Subcutaneous abdominal adipose tissue (tissue), 5 donors: ENCODE data around the gene MTCL3.

Experiments
- H3K27ac ChIP-seq: one replicate; pipeline ENCODE4 v1.7.0; 2013; ENCODE audit warnings: low read depth, mild to moderate bottlenecking, inconsistent platforms, low read length, moderate library complexity
- H3K27me3 ChIP-seq, 5 donors: one replicate each; pipeline ENCODE4 v1.7.0; 2013; ENCODE audit warnings: low read length in 5 of 5, inconsistent platforms in 1 of 5; ENCODE audit not compliant: control insufficient read depth in 5 of 5, insufficient read depth in 4 of 5
- H3K36me3 ChIP-seq, 5 donors: one replicate each; pipeline ENCODE4 v1.7.0; 2013; ENCODE audit warnings: low read length in 5 of 5; ENCODE audit not compliant: control insufficient read depth in 5 of 5, insufficient read depth in 5 of 5
- H3K4me1 ChIP-seq, 5 donors: one replicate each; pipeline ENCODE4 v1.7.0; 2013; ENCODE audit warnings: low read length in 5 of 5, mild to moderate bottlenecking in 3 of 5, moderate library complexity in 1 of 5; ENCODE audit not compliant: control insufficient read depth in 5 of 5, insufficient read depth in 5 of 5
- H3K4me3 ChIP-seq, 5 donors: one replicate each; pipeline ENCODE4 v1.7.0; 2013; ENCODE audit warnings: low read length in 5 of 5, low read depth in 1 of 5
- H3K9ac ChIP-seq, 5 donors: one replicate each; pipeline ENCODE4 v1.7.0; 2013; ENCODE audit warnings: low read length in 5 of 5, mild to moderate bottlenecking in 4 of 5, moderate library complexity in 3 of 5
- H3K9me3 ChIP-seq, 5 donors: one replicate each; pipeline ENCODE4 v1.7.0; 2013; ENCODE audit warnings: low read length in 5 of 5; ENCODE audit not compliant: control insufficient read depth in 5 of 5
- donor health status: healthy.
- donor health status: healthy.
- donor health status: healthy.
- donor health status: healthy.
- donor health status: healthy.

Gene MTCL3

GRCh38 chr6:127539272-127539671 is 20.1 kb upstream of the MTCL3 start:
- Histone ChIP-seq H3K9me3 (no peaks in the 10 kb centered on the region), H3K36me3 (no peaks in the 10 kb centered on the region), H3K4me1 (peaks cover 0 to 7% (median 4%) of the 10 kb centered on the region in 5 donors), H3K4me3 (no peak overlapping the region), H3K9ac (peak overlapping the region in 1 of 5 donors; percentile 35), H3K27me3 (no peaks in the 10 kb centered on the region), H3K27ac (no peak overlapping the region)

GRCh38 chr6:127538750-127539264 is 19.7 kb upstream of the MTCL3 start:
- no peaks in the 10 kb centered on the region for H3K9me3 ChIP-seq
- H3K27ac ChIP-seq = no peak overlapping the region
- no peaks in the 10 kb centered on the region for H3K27me3 ChIP-seq
- H3K9ac ChIP-seq = peak overlapping the region in 1 of 5 donors; percentile 35
- H3K4me1 ChIP-seq = peaks cover 0 to 11% (median 4%) of the 10 kb centered on the region in 5 donors
- H3K4me3 ChIP-seq = no peak overlapping the region
- H3K36me3 ChIP-seq = no peaks in the 10 kb centered on the region

GRCh38 chr6:127533736-127534135 is 14.6 kb upstream of the MTCL3 start:
- H3K9ac ChIP-seq = no peak overlapping the region
- H3K4me1 ChIP-seq = peaks cover 0 to 16% (median 0%) of the 10 kb centered on the region in 5 donors
- H3K9me3 ChIP-seq = no peaks in the 10 kb centered on the region
- no peak overlapping the region for H3K4me3 ChIP-seq
- peak overlapping the region; percentile 25 for H3K27ac ChIP-seq
- no peaks in the 10 kb centered on the region for H3K27me3 ChIP-seq
- H3K36me3 ChIP-seq = no peaks in the 10 kb centered on the region

- Histone ChIP-seq H3K27me3 (no peaks in the 10 kb centered on the region), H3K4me1 (peaks cover 0 to 16% (median 0%) of the 10 kb centered on the region in 5 donors), H3K4me3 (no peak overlapping the region), H3K9me3 (no peaks in the 10 kb centered on the region), H3K36me3 (no peaks in the 10 kb centered on the region), H3K9ac (no peak overlapping the region), H3K27ac (peak overlapping the region; percentile 25)
Measured at GRCh38 chr6:127533011-127533410, 13.9 kb upstream of the MTCL3 start.

GRCh38 chr6:127522714-127523113 is 3.6 kb upstream of the MTCL3 start:
- peaks cover 10 to 23% (median 21%) of the 10 kb centered on the region in 5 donors for H3K27me3 ChIP-seq

GRCh38 chr6:127520066-127520465 is 931 bp upstream of the MTCL3 start:
- no peak overlapping the region for H3K4me3 ChIP-seq
- no peaks in the 10 kb centered on the region for H3K36me3 ChIP-seq
- no peak overlapping the region for H3K9ac ChIP-seq
- peaks cover 0 to 22% (median 19%) of the 10 kb centered on the region in 5 donors for H3K4me1 ChIP-seq
- H3K27me3 ChIP-seq = peaks cover 10 to 32% (median 24%) of the 10 kb centered on the region in 5 donors
- H3K27ac ChIP-seq = no peak overlapping the region
- no peaks in the 10 kb centered on the region for H3K9me3 ChIP-seq

More at GRCh38 chr6:127522714-127523113, 3.6 kb upstream of the MTCL3 start:
- H3K9ac ChIP-seq = no peak overlapping the region
- no peaks in the 10 kb centered on the region for H3K9me3 ChIP-seq
- H3K4me3 ChIP-seq = no peak overlapping the region
- H3K36me3 ChIP-seq = no peaks in the 10 kb centered on the region
- no peak overlapping the region for H3K27ac ChIP-seq
- H3K4me1 ChIP-seq = peaks cover 0 to 4% (median 0%) of the 10 kb centered on the region in 5 donors

- Histone ChIP-seq H3K27me3 (peaks cover 10 to 38% (median 29%) of the 10 kb centered on the region in 5 donors), H3K9ac (no peak overlapping the region), H3K36me3 (no peaks in the 10 kb centered on the region), H3K4me3 (no peak overlapping the region), H3K9me3 (no peaks in the 10 kb centered on the region), H3K4me1 (peaks cover 0 to 29% (median 25%) of the 10 kb centered on the region in 5 donors), H3K27ac (no peak overlapping the region)
Measured at GRCh38 chr6:127519469-127519785, 292 bp upstream of the MTCL3 start.

- no peaks in the 10 kb centered on the region for H3K36me3 ChIP-seq
- H3K4me3 ChIP-seq = no peak overlapping the region
- H3K27ac ChIP-seq = no peak overlapping the region
- H3K9me3 ChIP-seq = no peaks in the 10 kb centered on the region
- H3K27me3 ChIP-seq = peaks cover 10 to 45% (median 32%) of the 10 kb centered on the region in 5 donors
- H3K4me1 ChIP-seq = peaks cover 0 to 33% (median 27%) of the 10 kb centered on the region in 5 donors
- no peak overlapping the region for H3K9ac ChIP-seq
Measured at GRCh38 chr6:127518191-127518709, 885 bp downstream of the MTCL3 start.

- Histone ChIP-seq H3K27me3 (peaks cover 10 to 45% (median 32%) of the 10 kb centered on the region in 5 donors), H3K27ac (no peak overlapping the region), H3K9ac (no peak overlapping the region), H3K4me1 (peaks cover 0 to 33% (median 27%) of the 10 kb centered on the region in 5 donors), H3K4me3 (no peak overlapping the region), H3K36me3 (no peaks in the 10 kb centered on the region), H3K9me3 (no peaks in the 10 kb centered on the region)
Measured at GRCh38 chr6:127517693-127518092, 1.4 kb downstream of the MTCL3 start.

GRCh38 chr6:127516662-127517273 is 2.4 kb downstream of the MTCL3 start:
- no peaks in the 10 kb centered on the region for H3K9me3 ChIP-seq
- peaks cover 0 to 33% (median 27%) of the 10 kb centered on the region in 5 donors for H3K4me1 ChIP-seq
- H3K27ac ChIP-seq = no peak overlapping the region
- peak overlapping the region in 1 of 5 donors; percentile 41 for H3K9ac ChIP-seq
- peak overlapping the region; percentile 45 to 76 (median 68) for H3K4me3 ChIP-seq
- H3K36me3 ChIP-seq = no peaks in the 10 kb centered on the region
- H3K27me3 ChIP-seq = peaks cover 10 to 45% (median 30%) of the 10 kb centered on the region in 5 donors
